NCI-H345 treated with DMSO at 0.1 percent for 48 hours (cell line): ENCODE data around the gene KCNJ15.
A peak's percentile ranks its signal among the peaks of the same experiment; 100 is the strongest.

Experiments
- DNase-seq: peaks from one replicate; lab custom pipeline; 2025; ENCODE audit not compliant: unreplicated experiment; lab: John Stamatoyannopoulos, UW

Gene KCNJ15

DNA sequence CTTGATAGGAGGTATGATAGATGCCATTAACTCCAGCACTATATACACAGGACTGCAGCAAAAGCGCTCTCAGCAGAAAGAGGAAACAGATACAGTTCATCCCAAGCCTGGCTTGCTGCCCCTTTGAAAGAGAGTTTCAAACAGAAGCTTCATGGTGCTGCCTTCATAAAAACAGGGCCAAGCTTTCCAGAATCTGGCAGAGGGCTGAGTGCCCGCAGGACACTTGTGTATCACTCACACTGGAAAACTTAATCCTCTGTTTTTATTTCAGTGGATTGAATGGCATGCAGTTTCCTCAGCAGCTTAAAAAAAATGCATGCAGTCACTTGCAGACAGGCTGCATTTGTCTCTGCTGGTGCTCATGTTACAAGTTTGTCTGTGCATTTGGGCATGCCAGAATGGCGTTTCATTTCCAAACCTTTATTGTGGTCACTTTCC lies 40.4 kb downstream of the KCNJ15 start:
- DNase-seq: no peak

- DNase-seq: no peak
Observed at GRCh38 chr21:38297871-38298270, 41.1 kb downstream of the KCNJ15 start.

- no peak for DNase-seq
Observed at GRCh38 chr21:38298832-38299231, 42.0 kb downstream of the KCNJ15 start.

- DNase-seq: no peak
Observed at GRCh38 chr21:38299671-38300070, 42.9 kb downstream of the KCNJ15 start.

DNA sequence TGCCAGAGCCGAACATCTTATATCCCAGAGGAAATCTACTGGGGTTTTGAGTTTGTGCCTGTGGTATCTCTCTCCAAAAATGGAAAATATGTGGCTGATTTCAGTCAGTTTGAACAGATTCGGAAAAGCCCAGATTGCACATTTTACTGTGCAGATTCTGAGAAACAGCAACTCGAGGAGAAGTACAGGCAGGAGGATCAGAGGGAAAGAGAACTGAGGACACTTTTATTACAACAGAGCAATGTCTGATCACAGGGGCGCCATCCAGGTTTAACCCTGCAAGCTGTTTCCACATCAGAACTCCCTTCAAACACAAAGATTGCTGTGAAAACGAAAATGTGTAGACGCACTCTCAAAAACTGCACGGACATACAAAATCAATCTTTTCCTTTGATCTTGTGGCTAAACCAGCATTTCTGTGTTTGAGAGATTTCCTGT lies 43.4 kb downstream of the KCNJ15 start:
- no peak for DNase-seq

DNA sequence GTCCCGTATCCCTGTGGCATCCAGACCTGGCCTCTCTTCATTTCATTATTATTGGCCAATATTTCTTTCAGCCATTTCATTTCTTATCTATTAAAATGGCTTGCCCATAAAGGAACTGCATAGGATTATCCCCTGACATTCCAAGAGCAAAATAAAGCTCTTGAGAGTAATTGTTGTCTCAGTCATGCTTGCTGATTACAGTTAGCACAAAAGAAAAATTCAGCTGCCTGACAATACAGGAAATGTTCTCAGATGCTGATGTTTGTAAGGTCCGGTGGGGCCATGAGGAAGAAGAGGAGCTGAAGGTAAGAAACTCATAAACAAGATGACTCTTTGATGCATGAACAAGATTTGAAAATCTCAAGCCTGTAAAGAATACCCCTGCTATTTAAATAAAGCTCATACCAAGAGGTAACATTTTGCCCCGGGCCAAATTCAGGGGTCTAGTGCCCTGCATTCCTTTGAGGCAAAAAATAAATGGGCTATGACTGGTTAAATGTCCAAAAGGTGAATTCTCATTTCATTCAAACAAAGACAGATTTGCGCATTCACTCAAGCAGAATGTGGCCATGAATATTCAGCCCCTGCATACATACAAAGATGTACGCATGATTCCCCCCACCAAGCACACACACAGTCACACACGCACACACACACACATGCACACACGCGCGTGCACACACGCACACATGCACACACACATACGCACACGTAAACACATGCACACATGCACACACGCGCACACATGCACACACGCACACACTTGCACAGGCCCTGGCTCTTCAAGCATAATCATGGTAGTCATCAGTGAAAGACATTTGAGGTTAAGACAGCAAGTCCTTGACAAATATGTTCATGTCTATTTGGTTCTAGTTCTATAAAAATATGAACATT lies 44.8 kb downstream of the KCNJ15 start:
- no peak for DNase-seq

- DNase-seq: no peak
Observed at GRCh38 chr21:38303300-38303699, 46.5 kb downstream of the KCNJ15 start.

DNA sequence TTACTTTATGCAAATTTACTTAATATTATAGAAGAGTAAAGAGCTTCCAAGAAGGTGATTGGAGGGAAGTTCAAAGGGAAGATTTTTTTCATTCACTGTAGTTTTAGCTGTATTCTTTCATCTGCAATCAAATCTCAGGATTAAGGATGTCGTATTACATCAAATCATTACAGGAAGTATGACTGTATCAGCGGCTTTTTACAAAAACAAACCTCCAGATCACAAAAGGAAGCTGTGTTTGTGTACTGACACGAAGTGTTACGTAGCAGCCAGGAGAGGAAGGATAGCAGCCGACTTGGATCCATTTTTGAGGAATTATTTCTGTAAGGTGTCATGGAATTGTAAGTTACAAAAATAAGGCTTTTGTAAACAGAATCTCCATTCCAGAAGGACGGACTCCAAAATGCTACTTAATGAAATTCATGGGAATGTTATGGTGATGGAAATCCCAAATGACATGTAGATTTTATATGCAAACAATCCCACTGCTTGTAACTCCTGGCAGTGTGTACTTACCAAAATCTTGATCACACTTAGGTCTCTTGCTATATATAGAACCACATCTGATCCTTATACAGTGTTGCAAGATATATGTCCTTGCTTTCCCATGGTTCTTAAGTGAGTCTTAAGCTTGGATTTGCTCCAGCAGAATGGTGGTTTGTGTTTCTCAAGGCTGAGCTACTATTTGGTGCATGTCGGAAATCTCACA lies 49.8 kb downstream of the KCNJ15 start:
- DNase-seq: no peak

DNA sequence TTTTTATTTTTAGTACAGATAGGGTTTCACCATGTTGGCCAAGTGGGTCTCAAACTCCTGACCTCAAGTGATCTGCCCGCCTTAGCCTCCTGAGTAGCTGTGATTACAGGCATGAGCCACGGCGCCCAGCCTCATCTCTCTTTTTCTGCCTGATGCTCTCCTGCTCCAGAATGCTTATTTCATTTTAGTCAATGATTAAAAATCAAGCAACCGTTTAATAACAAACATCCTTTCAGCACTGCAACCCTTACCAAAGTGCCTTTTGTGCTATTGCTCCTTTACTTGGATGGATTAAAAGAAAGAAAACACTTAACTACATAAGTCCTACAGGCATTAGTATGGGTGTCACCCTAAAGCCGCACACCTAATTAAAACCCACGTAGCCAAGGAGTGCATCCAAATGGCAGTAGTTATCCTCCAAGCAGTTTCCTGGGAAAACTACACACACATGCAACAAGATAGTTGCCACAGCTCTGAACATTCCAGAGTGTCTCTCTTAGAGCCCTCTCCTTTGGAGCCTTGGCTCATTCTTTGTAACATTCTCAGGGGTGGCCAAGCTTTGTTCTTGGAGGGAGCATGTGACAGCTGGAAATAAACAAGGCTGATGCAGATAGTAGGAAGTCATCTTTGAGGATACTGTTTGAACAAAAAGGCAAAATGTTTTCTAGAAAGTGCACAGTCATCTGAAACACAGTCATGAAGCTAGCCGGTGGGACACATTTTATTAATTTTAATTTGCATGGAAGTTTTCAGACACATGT lies 51.2 kb downstream of the KCNJ15 start:
- no peak for DNase-seq

GRCh38 chr21:38308532-38309119 lies 51.8 kb downstream of the KCNJ15 start:
- no peak for DNase-seq

GRCh38 chr21:38310646-38311485 lies 54.1 kb downstream of the KCNJ15 start:
- DNase-seq: peak; percentile 25

DNA sequence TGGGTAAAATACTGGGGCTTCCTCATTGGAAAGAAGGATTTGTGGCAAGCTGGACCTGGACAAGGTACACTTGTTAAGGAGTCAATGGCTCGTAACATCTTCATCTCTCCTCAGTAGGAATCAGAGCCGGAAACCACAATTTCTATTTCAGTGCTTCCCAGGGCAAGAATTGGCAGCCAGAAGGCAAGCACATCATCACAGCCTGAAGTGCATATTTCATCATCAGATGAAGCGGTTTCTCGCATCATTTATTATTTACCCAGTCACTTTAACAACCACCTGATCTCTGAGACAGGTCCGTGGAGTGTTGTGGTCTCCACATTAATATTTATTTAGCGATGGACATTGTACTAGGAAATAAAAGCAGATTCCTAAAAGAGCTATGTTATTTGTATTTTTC lies 55.0 kb downstream of the KCNJ15 start:
- no peak for DNase-seq

DNA sequence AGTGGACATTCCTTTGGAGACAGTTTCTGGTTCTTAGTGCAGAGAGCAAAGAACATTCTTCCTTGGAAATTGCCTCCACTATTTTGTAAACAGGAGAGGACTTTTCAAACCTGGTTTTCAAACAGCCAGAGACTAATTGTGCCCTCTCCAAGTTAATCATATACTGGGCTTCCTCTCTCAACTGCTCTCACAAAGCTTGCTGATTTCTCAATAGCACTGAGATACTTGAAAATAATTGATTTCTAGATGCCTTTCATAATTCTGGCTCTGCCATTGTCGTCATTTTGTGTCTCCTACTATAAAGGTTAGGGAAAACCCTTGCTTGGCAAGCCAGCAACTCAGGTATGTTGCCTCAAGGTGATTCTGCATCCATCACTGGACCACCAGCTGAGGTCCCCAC lies 56.0 kb downstream of the KCNJ15 start:
- DNase-seq: no peak

DNA sequence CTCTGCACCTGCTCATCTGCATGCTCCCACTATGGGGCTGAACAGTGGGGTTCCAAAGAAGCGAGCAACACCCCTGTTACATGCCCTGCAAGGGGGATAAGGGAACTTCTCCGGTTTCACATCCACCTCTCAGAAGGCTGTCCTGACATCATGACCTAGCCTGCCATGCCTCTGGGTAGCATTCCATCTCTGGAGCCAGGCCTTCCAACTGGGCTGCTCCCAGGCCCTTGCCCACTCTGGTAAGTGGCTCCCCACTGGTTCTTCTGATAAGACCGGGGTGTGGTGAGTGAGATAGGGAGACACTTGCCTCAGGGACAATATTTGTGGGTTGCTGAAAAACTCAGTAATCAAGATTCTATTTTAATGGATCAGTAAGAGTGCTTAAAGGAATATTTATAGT lies 57.8 kb downstream of the KCNJ15 start:
- no peak for DNase-seq

DNA sequence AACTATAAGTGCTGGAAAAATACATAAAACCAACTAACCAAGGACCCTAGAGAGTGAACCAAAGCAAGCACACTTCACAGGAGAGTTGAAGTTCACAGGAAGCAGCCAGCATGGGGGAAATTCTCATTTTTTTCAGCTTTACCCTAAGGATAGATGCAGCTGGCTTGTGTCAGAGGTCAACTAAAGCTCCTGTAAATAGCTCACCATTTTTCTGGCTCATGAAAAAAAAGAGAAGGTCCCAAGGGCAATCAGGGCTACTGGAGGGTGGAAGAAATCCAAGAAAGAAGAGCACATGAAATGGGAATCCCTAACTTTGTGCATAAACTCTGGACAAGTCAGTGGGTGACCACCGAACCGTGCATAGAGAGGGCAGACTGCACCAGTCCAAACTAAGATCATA lies 58.3 kb downstream of the KCNJ15 start:
- no peak for DNase-seq

DNA sequence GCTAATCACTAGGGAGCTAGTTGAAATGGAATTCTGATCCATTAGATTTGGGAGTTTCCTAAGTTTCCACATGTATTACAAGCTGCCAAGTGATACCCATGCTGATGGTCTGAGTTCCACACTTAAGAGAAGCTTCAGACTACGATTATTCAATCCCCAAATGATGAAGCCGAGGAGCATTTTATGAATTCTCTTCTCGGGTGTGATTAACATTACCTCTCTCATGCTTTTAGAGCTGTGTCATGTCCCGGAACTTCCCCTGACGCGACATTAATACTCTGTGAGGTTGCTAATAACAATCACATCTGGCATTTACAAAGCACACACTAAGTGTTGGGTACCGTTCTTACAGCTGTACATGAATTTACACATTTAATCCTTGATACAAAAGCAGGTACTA lies 63.0 kb downstream of the KCNJ15 start:
- no peak for DNase-seq

DNA sequence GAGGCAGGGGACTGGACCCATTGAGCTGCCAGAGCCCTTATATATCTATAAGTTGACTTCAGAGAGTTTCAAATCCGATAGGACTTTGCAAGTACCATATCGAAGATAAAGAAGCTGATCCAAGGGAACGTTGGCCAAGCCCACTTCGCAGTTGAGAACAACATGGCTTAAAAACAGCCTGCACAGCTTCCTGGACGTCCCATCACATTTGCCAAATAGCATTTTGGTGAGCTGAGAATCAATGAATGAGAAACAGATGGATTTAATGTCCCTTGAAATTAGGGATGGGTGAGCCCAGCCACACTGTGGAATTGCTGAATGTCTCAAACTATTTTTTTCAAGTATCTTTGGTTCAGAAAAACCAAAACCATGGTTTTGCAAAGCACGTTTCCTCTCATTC lies 64.8 kb downstream of the KCNJ15 start:
- DNase-seq: no peak

DNA sequence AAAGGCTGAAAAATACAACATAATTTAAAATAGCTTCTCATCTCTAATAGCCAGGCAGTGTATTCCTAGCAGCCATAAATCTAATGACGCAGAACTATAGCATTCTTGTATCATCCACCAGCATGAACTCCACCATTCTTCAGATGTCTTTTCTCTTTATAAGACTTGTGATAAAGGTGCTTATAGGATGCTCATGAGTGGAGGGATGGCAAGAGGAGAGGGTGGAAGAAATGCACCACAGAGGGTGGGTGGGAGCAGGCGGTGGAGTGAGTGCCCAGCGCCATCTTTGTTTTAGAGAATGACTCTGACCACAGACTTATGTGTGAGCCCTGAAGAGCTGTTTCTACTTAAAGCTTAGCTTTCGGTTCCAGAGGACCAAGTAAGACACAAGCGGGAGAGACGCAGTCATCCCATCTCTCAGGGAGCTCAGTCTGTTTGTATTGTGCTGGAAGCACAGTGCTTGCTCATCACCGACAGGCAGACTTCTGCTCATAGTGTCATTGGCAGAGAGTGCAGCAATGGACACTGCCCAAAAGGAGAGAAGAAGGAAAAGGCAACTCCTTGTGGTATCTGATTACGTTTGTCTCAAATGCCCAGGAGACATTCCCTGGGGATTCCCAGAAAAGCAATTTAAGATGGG lies 65.6 kb downstream of the KCNJ15 start:
- DNase-seq: no peak

GRCh38 chr21:38323721-38324531 lies 67.1 kb downstream of the KCNJ15 start:
- no peak for DNase-seq
